GM23338 (cell line): ENCODE measurements around the gene SLC37A1.

Experiments used
- EZH2phosphoT487 ChIP-seq: fragments of 200-600 bp; sonication (generic); IDR thresholded peaks from one replicate; pipeline ENCODE4 v1.8.1; 2018; ENCODE audit warnings: antibody characterized with exemption; ENCODE audit not compliant: unreplicated experiment
- TF ChIP-seq, protein P1 (sequence below), 2 experiments: fragments of 200-600 bp in 1 of 2; sonication (generic) in 1 of 2; conservative IDR thresholded peaks; 2 replicates each; pipeline versions ENCODE4 v1.5.1 to v1.6.1; 2016 to 2017; ENCODE audit warnings: antibody characterized with exemption in 2 of 2, low read depth in 2 of 2, mild to moderate bottlenecking in 2 of 2, moderate library complexity in 1 of 2

DNA sequence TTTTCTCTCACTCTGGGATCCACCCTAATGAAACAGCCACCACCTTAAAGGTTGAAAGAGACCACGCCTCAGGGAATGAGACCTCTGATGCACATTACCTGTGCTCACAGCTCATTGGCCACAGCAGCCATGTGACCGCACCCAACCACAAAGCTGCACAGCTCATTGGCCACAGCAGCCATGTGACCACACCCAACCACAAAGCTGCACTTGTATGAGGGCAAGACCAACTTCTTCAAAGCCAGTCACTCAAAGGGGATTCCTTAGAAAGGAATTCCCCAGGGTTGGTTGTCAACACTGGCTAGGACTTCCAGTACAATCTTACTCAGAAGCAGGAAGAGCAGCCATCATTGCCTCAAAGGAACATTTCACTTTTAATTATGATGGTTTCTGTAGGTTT lies 96.2 kb downstream of the SLC37A1 start:
- no peak for TF ChIP-seq EZH2phosphoT487
- TF ChIP-seq, protein P1, sequence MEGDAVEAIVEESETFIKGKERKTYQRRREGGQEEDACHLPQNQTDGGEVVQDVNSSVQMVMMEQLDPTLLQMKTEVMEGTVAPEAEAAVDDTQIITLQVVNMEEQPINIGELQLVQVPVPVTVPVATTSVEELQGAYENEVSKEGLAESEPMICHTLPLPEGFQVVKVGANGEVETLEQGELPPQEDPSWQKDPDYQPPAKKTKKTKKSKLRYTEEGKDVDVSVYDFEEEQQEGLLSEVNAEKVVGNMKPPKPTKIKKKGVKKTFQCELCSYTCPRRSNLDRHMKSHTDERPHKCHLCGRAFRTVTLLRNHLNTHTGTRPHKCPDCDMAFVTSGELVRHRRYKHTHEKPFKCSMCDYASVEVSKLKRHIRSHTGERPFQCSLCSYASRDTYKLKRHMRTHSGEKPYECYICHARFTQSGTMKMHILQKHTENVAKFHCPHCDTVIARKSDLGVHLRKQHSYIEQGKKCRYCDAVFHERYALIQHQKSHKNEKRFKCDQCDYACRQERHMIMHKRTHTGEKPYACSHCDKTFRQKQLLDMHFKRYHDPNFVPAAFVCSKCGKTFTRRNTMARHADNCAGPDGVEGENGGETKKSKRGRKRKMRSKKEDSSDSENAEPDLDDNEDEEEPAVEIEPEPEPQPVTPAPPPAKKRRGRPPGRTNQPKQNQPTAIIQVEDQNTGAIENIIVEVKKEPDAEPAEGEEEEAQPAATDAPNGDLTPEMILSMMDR (conservative IDR thresholded peaks at IDR 0.05; ENCODE audit: low read depth in 2 of 2), result no peak
